ENCODE results near the gene SNF8. TPM values are rescaled to one million over a fixed set of nuclear protein-coding genes. Genes with fewer than 3 reads are reported as not detected.

Gene SNF8
- total and polyA plus RNA-seq, 12 donors: 90.0 to 196 (median 106) TPM

DNA sequence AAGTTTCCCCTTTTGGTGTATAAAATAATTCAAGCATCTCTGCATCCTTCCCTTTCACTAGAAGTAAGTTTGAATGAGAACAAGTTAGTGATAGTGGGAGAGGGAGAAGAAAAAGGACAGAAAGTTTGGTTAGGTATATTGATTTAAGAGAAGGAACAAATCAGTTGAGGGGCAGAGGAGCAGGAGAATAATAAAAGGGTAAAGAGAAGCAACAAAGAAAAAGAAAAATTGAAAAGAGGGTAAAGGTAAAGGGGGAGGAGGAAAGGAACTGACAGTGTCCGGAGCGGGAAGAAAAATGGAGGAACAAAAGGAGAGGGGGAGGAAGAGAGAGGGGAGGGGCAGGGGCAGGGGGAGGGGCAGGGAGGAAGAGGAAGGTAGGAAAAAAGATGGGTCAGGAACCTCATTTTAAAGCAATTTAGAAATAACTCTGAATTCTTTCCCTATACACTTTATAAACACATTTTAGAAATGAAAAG, 46.3 kb upstream of the SNF8 start:
- peaks cover 24 to 100% (median 99%) of the 10 kb centered on the region in 7 donors for H3K27me3 ChIP-seq
- H3K9me3 ChIP-seq: no peaks in the 10 kb centered on the region
- H3K36me3 ChIP-seq: no peaks in the 10 kb centered on the region
- TF ChIP-seq CTCF (IDR thresholded peaks at IDR 0.05): no peak
- 26 to 37% methylated on average over 2 of the region's 2 CpGs for WGBS, 2 donors
- H3K27ac ChIP-seq: no peak overlapping the region
- H3K4me1 ChIP-seq: peaks cover 0 to 8% (median 4%) of the 10 kb centered on the region in 9 donors
- no peak for ATAC-seq
- no peak overlapping the region for H3K4me3 ChIP-seq
- intact Hi-C loops (cut with DNase I): no loop called here
- no peak for DNase-seq

DNA sequence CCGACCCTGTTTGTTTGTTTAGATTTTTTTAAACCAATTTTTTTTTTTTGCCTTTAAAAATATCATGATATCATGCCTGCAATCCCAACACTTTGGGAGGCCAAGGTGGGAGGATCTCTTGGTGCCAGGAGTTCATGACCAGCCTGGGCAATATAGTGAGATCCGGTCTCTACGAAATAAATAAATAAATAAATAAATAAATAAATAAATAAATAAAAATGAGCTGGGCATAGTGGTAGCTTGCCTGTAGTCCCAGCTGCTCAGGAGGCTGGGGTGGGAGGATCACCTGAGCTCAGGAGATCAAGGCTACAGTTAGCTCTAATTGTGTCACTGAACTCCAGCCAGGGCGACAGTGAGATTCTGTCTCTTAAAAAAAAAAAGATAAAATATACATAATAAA, 44.5 kb upstream of the SNF8 start:
- 94 to 95% methylated on average over 4 of the region's 4 CpGs for WGBS, 2 donors
- no peak for TF ChIP-seq CTCF (IDR thresholded peaks at IDR 0.05)
- no peak for DNase-seq
- H3K4me1 ChIP-seq: no peaks in the 10 kb centered on the region
- no peaks in the 10 kb centered on the region for H3K36me3 ChIP-seq
- intact Hi-C loops (cut with DNase I): no loop called here
- no peaks in the 10 kb centered on the region for H3K9me3 ChIP-seq
- H3K4me3 ChIP-seq: no peak overlapping the region
- peaks cover 8 to 100% (median 98%) of the 10 kb centered on the region in 7 donors for H3K27me3 ChIP-seq
- ATAC-seq: no peak
- no peak overlapping the region for H3K27ac ChIP-seq

DNA sequence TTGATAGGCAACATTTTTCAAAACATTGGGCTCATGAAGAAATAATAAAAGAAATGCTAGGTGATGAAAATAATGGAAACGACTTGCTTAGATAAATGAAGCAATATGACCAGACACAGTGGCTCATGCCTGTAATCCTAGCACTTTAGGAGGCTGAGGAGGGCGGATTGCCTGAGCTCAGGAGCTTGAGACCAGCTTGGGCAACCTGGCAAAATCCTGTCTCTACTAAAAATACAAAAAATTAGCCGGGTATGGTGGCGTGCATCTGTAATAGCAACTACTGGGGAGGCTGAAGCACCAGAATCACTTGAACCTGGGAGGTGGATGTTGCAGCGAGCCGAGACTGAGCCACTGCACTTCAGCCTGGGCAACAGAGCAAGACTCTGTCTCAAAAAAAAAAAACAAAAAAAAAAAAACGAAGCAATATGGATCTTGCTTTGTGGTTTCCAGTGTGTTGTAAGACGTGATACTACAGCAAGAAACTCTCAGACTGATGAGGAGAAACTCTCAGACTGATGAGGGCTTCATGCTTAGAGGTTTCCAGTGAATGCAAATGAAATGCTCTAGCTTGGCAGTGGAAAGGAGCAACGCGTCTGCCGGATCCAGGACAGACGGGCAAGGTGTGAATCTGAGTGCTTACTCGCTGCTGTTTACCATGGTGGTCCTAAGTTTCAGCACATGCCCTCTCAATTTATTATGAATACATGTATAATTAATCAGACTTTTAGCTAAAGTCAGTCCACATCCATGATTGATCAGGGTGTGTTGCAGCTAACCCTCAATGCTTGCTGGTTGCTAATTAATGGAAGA, 41.0 kb upstream of the SNF8 start:
- Histone ChIP-seq H3K9me3 (peaks cover 0 to 12% (median 5%) of the 10 kb centered on the region in 11 donors), H3K27me3 (peaks cover 0 to 94% (median 88%) of the 10 kb centered on the region in 7 donors), H3K27ac (no peak overlapping the region), H3K4me3 (no peak overlapping the region), H3K4me1 (no peaks in the 10 kb centered on the region), H3K36me3 (no peaks in the 10 kb centered on the region)
- WGBS, 2 donors: 74 to 82% methylated on average over 13 of the region's 13 CpGs
- ATAC-seq (no peak), DNase-seq (no peak)
- intact Hi-C loops (cut with DNase I): loop anchor here in 1 of 10 donors (2.0 kb wide), 1 partner anchor 17 kb away; no protein-coding TSS in a partner anchor
- no peak for TF ChIP-seq CTCF (IDR thresholded peaks at IDR 0.05)

- ATAC-seq: no peak
- no peak overlapping the region for H3K27ac ChIP-seq
- intact Hi-C loops (cut with DNase I): no loop called here
- peaks cover 0 to 82% (median 61%) of the 10 kb centered on the region in 7 donors for H3K27me3 ChIP-seq
- peaks cover 0 to 13% (median 6%) of the 10 kb centered on the region in 11 donors for H3K9me3 ChIP-seq
- no peaks in the 10 kb centered on the region for H3K36me3 ChIP-seq
- no peaks in the 10 kb centered on the region for H3K4me1 ChIP-seq
- WGBS, 2 donors: 70 to 77% methylated on average over 3 of the region's 3 CpGs
- no peak for TF ChIP-seq CTCF (IDR thresholded peaks at IDR 0.05)
- H3K4me3 ChIP-seq: no peak overlapping the region
- DNase-seq: no peak
Measured at GRCh38 chr17:48981927-48982539, 37.4 kb upstream of the SNF8 start.
